ENCODE results near the gene FBN1.

The FBN1 gene

GRCh38 chr15:48463366-48463880 is 182.1 kb downstream of the FBN1 start:
- TF ChIP-seq CTCF (IDR thresholded peaks at IDR 0.05; ENCODE audit: control extremely low read depth, extremely low read depth, low read depth, missing control alignments) = no peak
- DNase-seq (ENCODE audit: extremely low spot score) = no peak
- CTCF ChIA-PET = no interaction called here
- POLR2A ChIA-PET = no interaction called here

- TF ChIP-seq CTCF (IDR thresholded peaks at IDR 0.05; ENCODE audit: control extremely low read depth, extremely low read depth, low read depth, missing control alignments) = no peak
- POLR2A ChIA-PET = no interaction called here
- no peak for DNase-seq (ENCODE audit: extremely low spot score)
- CTCF ChIA-PET = interaction anchor here (2.4 kb wide), 1 partner anchor 10 kb away, joined by 10 read pairs; no protein-coding TSS in a partner anchor
These were observed 182.8 kb downstream of the FBN1 start for GRCh38 chr15:48462688-48463087.

GRCh38 chr15:48459571-48460442 is 185.7 kb downstream of the FBN1 start:
- no peak for TF ChIP-seq CTCF (IDR thresholded peaks at IDR 0.05; ENCODE audit: control extremely low read depth, extremely low read depth, low read depth, missing control alignments)
- ChIA-PET CTCF (interaction anchor here (1.3 to 2.4 kb wide), 4 partner anchors 12 to 64 kb away, joined by 3 to 10 read pairs (median 3); no protein-coding TSS in a partner anchor), POLR2A (interaction anchor here (0.5 kb wide), 1 partner anchor 128 kb away, joined by 3 read pairs; no protein-coding TSS in a partner anchor)
- DNase-seq (ENCODE audit: extremely low spot score) = no peak

DNA sequence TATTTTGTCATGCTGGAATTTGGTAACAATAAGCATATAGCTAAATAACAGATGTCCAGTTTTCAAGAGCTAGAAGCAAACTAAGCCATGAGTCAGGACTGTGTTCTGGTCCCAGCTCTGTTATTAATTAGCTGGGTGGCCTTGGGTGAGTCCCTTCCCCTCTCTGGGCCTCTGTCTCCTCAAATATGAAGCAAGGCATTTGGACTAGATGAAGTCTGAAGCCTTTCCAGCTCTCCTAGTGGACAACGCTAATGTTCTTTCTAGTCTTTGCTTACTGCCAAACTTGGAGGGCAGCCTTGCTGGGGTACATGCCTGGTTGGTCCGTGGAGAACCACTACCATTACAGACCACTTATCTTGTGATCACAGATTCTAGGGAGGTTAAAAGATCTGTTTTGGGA is 186.6 kb downstream of the FBN1 start:
- ChIA-PET CTCF (interaction anchor here (1.3 kb wide), 3 partner anchors 11 to 21 kb away, joined by 3 read pairs; no protein-coding TSS in a partner anchor), POLR2A (no interaction called here)
- TF ChIP-seq CTCF (IDR thresholded peaks at IDR 0.05; ENCODE audit: control extremely low read depth, extremely low read depth, low read depth, missing control alignments) = no peak
- DNase-seq (ENCODE audit: extremely low spot score) = no peak

- POLR2A ChIA-PET = no interaction called here
- CTCF ChIA-PET = interaction anchor here (1.2 kb wide), 1 partner anchor 18 kb away, joined by 5 read pairs; no protein-coding TSS in a partner anchor
- no peak for TF ChIP-seq CTCF (IDR thresholded peaks at IDR 0.05; ENCODE audit: control extremely low read depth, extremely low read depth, low read depth, missing control alignments)
These were observed 189.4 kb downstream of the FBN1 start for GRCh38 chr15:48456134-48456533.

DNA sequence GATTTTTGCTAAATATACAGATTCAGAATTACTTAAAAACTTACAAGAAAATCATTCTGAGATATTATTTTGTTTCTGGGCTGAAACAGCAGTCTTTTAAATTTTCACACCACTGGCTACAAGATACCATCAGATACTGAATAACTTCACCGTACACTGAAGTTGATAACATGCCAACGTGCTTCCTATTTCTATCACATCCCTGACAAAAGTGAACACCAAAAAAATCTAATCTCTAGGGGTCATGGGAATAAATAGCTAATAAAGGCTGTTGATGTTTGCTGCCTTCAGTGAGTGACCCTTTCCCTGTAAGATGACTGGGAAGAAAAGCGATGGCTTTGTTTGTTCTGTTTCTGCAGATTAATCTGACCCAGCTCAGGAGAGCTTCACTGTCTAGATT is 193.8 kb downstream of the FBN1 start:
- ChIA-PET CTCF (interaction anchor here (1.0 to 1.5 kb wide), 4 partner anchors 10 to 27 kb away, joined by 3 to 5 read pairs (median 4); no protein-coding TSS in a partner anchor), POLR2A (no interaction called here)

More at GRCh38 chr15:48456134-48456533, 189.4 kb downstream of the FBN1 start:
- no peak for DNase-seq (ENCODE audit: extremely low spot score)

More for the DNA sequence above, 193.8 kb downstream of the FBN1 start:
- DNase-seq (ENCODE audit: extremely low spot score) = no peak
- no peak for TF ChIP-seq CTCF (IDR thresholded peaks at IDR 0.05; ENCODE audit: control extremely low read depth, extremely low read depth, low read depth, missing control alignments)

Data from GM10248 (cell line).